Trophoblast cell (in vitro differentiated cells and primary cell): ENCODE results near the gene ENTPD1.
A peak's percentile ranks its signal among the peaks of the same experiment; 100 is the strongest.

Source experiments
- DNase-seq, 2 donors: peaks; one replicate each; pipeline ENCODE4 v3.0.0-alpha.2; 2016
- H2AFZ ChIP-seq: 2 replicates; pipeline ENCODE4 v1.6.1; 2013; ENCODE audit warnings: low read length, moderate library complexity, mild to moderate bottlenecking; ENCODE audit not compliant: insufficient read depth, poor library complexity
- H2AK5ac ChIP-seq: 2 replicates; pipeline ENCODE4 v1.6.1; 2013; ENCODE audit warnings: mild to moderate bottlenecking, low read length
- H2BK120ac ChIP-seq: 2 replicates; pipeline ENCODE4 v1.6.1; 2013; ENCODE audit warnings: low read length, mild to moderate bottlenecking, moderate library complexity; ENCODE audit not compliant: insufficient read depth, poor library complexity
- H2BK12ac ChIP-seq: 2 replicates; pipeline ENCODE4 v1.6.1; 2013; ENCODE audit warnings: mild to moderate bottlenecking, low read length, moderate library complexity
- H2BK5ac ChIP-seq: 2 replicates; pipeline ENCODE4 v1.6.1; 2013; ENCODE audit warnings: low read length, low read depth, moderate library complexity, mild to moderate bottlenecking; ENCODE audit not compliant: poor library complexity
- H3K14ac ChIP-seq: 2 replicates; pipeline ENCODE4 v1.6.1; 2013; ENCODE audit warnings: mild to moderate bottlenecking, low read length
- H3K18ac ChIP-seq: 2 replicates; pipeline ENCODE4 v1.6.1; 2013; ENCODE audit warnings: mild to moderate bottlenecking, low read length
- H3K23ac ChIP-seq: 2 replicates; pipeline ENCODE4 v1.6.1; 2013; ENCODE audit warnings: low read length
- H3K27ac ChIP-seq: 2 replicates; pipeline ENCODE4 v1.5.1; 2013; ENCODE audit warnings: low read depth, mild to moderate bottlenecking, inconsistent platforms, low read length, moderate library complexity
- H3K27me3 ChIP-seq: 2 replicates; pipeline ENCODE4 v1.6.1; 2013; ENCODE audit warnings: inconsistent platforms, mild to moderate bottlenecking, low read length, moderate library complexity; ENCODE audit not compliant: insufficient read depth
- H3K36me3 ChIP-seq, 2 experiments: 1 replicate in 1 of 2; 2 replicates in 1 of 2; pipeline ENCODE4 v1.6.1; 2013; ENCODE audit warnings: low read length in 2 of 2, mild to moderate bottlenecking in 2 of 2, moderate library complexity in 1 of 2; ENCODE audit not compliant: insufficient read depth in 2 of 2, control insufficient read depth in 1 of 2
- H3K4ac ChIP-seq: 2 replicates; pipeline ENCODE4 v1.6.1; 2013; ENCODE audit warnings: low read depth, mild to moderate bottlenecking, low read length, moderate library complexity
- H3K4me1 ChIP-seq, 2 experiments: 1 replicate in 1 of 2; 2 replicates in 1 of 2; pipeline ENCODE4 v1.6.1; 2013; ENCODE audit warnings: low read length in 2 of 2, mild to moderate bottlenecking in 2 of 2, moderate library complexity in 1 of 2; ENCODE audit not compliant: insufficient read depth in 2 of 2, control insufficient read depth in 1 of 2
- H3K4me2 ChIP-seq: 2 replicates; pipeline ENCODE4 v1.6.1; 2013; ENCODE audit warnings: inconsistent platforms, mild to moderate bottlenecking, low read length, moderate library complexity
- H3K4me3 ChIP-seq: 2 replicates; pipeline ENCODE4 v1.5.1; 2013; ENCODE audit warnings: mild to moderate bottlenecking, low read depth, low read length, inconsistent platforms
- H3K79me1 ChIP-seq: one replicate; pipeline ENCODE4 v1.6.1; 2013; ENCODE audit warnings: low read length
- H3K79me2 ChIP-seq: 2 replicates; pipeline ENCODE4 v1.6.1; 2013; ENCODE audit warnings: low read length, mild to moderate bottlenecking; ENCODE audit not compliant: control insufficient read depth, insufficient read depth, poor library complexity
- H3K9ac ChIP-seq: 2 replicates; pipeline ENCODE4 v1.6.1; 2013; ENCODE audit warnings: mild to moderate bottlenecking, low read length
- H3K9me3 ChIP-seq: 2 replicates; pipeline ENCODE4 v1.6.1; 2013; ENCODE audit warnings: low read depth, mild to moderate bottlenecking, control low read depth, inconsistent platforms, low read length; ENCODE audit not compliant: insufficient read depth
- H4K12ac ChIP-seq: 2 replicates; pipeline ENCODE4 v1.6.1; 2013; ENCODE audit warnings: low read depth, mild to moderate bottlenecking, low read length, moderate library complexity
- H4K8ac ChIP-seq: 2 replicates; pipeline ENCODE4 v1.6.1; 2013; ENCODE audit warnings: low read depth, mild to moderate bottlenecking, low read length, moderate library complexity
- H4K91ac ChIP-seq: one replicate; pipeline ENCODE4 v1.6.1; 2013; ENCODE audit warnings: low read depth, mild to moderate bottlenecking, low read length, moderate library complexity
- WGBS: extraction: QIAGEN DNeasy Blood & Tissue Kit; methylation state at CpG from one replicate; pipeline ENCODE4 v1.1.7; 2013; ENCODE audit warnings: missing lambda C conversion rate; ENCODE audit not compliant: insufficient read length, insufficient coverage; ENCODE audit errors: extremely low coverage; 5-methylcytosine and 5-hydroxymethylcytosine counted together

The ENTPD1 gene

GRCh38 chr10:95758351-95759025 is 2.5 kb downstream of the ENTPD1 start:
- WGBS = no CpG with 5 or more reads among the region's 2 CpGs
- Histone ChIP-seq H3K79me2 (no peaks in the 10 kb centered on the region), H3K4me3 (peak overlapping the region; percentile 2), H3K9ac (no peak overlapping the region), H2AFZ (no peak overlapping the region), H3K36me3 (no peaks in the 10 kb centered on the region), H3K27me3 (no peaks in the 10 kb centered on the region), H3K79me1 (no peaks in the 10 kb centered on the region), H3K14ac (no peak overlapping the region), H2BK12ac (no peak overlapping the region), H3K18ac (no peak overlapping the region), H2BK5ac (no peak overlapping the region), H3K4me1 (peaks cover 0 to 5% of the 10 kb centered on the region in 2 experiments), H2AK5ac (no peak overlapping the region), H3K4ac (no peak overlapping the region), H4K12ac (no peak overlapping the region), H2BK120ac (no peak overlapping the region), H4K8ac (no peak overlapping the region), H3K9me3 (no peaks in the 10 kb centered on the region), H4K91ac (no peak overlapping the region), H3K4me2 (no peak overlapping the region), H3K27ac (no peak overlapping the region), H3K23ac (no peak overlapping the region)
- no peak for DNase-seq

GRCh38 chr10:95759233-95759826 is 3.4 kb downstream of the ENTPD1 start:
- no peak overlapping the region for H4K12ac ChIP-seq
- H3K9ac ChIP-seq = no peak overlapping the region
- H3K14ac ChIP-seq = no peak overlapping the region
- no CpG with 5 or more reads among the region's 3 CpGs for WGBS
- no peak overlapping the region for H2BK5ac ChIP-seq
- H4K8ac ChIP-seq = no peak overlapping the region
- no peak overlapping the region for H3K27ac ChIP-seq
- DNase-seq = no peak
- no peaks in the 10 kb centered on the region for H3K79me2 ChIP-seq
- H3K79me1 ChIP-seq = no peaks in the 10 kb centered on the region
- H2BK12ac ChIP-seq = no peak overlapping the region
- H4K91ac ChIP-seq = no peak overlapping the region
- no peak overlapping the region for H2AFZ ChIP-seq
- no peak overlapping the region for H2BK120ac ChIP-seq
- H2AK5ac ChIP-seq = no peak overlapping the region
- H3K4ac ChIP-seq = no peak overlapping the region
- H3K4me1 ChIP-seq = peaks cover 0 to 5% of the 10 kb centered on the region in 2 experiments
- no peaks in the 10 kb centered on the region for H3K9me3 ChIP-seq
- no peaks in the 10 kb centered on the region for H3K36me3 ChIP-seq
- no peak overlapping the region for H3K4me2 ChIP-seq
- no peak overlapping the region for H3K18ac ChIP-seq
- H3K23ac ChIP-seq = no peak overlapping the region
- H3K27me3 ChIP-seq = no peaks in the 10 kb centered on the region
- H3K4me3 ChIP-seq = no peak overlapping the region

- no peaks in the 10 kb centered on the region for H3K9me3 ChIP-seq
- H3K79me1 ChIP-seq = no peaks in the 10 kb centered on the region
- H3K36me3 ChIP-seq = no peaks in the 10 kb centered on the region
- H4K12ac ChIP-seq = no peak overlapping the region
- no peak overlapping the region for H2AK5ac ChIP-seq
- H3K4ac ChIP-seq = no peak overlapping the region
- H2BK120ac ChIP-seq = no peak overlapping the region
- WGBS = no CpG with 5 or more reads among the region's 3 CpGs
- no peak for DNase-seq
- no peak overlapping the region for H3K4me2 ChIP-seq
- H4K91ac ChIP-seq = no peak overlapping the region
- no peak overlapping the region for H3K14ac ChIP-seq
- H2AFZ ChIP-seq = no peak overlapping the region
- H2BK12ac ChIP-seq = no peak overlapping the region
- H3K27me3 ChIP-seq = no peaks in the 10 kb centered on the region
- no peak overlapping the region for H4K8ac ChIP-seq
- H3K23ac ChIP-seq = no peak overlapping the region
- H3K79me2 ChIP-seq = no peaks in the 10 kb centered on the region
- H3K4me1 ChIP-seq = peaks cover 0 to 2% of the 10 kb centered on the region in 2 experiments
- no peak overlapping the region for H3K9ac ChIP-seq
- no peak overlapping the region for H3K27ac ChIP-seq
- H3K18ac ChIP-seq = no peak overlapping the region
- no peak overlapping the region for H2BK5ac ChIP-seq
- no peak overlapping the region for H3K4me3 ChIP-seq
Observed at GRCh38 chr10:95761939-95762492, 6.1 kb downstream of the ENTPD1 start.

GRCh38 chr10:95767884-95768556 is 12.1 kb downstream of the ENTPD1 start:
- peak in 1 of 2 donors; percentile 31 for DNase-seq
- H3K79me2 ChIP-seq = no peaks in the 10 kb centered on the region
- no peak overlapping the region for H3K18ac ChIP-seq

More at GRCh38 chr10:95767884-95768556, 12.1 kb downstream of the ENTPD1 start:
- Histone ChIP-seq H2BK120ac (no peak overlapping the region), H4K91ac (no peak overlapping the region), H3K27ac (no peak overlapping the region), H3K14ac (no peak overlapping the region), H3K4ac (no peak overlapping the region), H3K79me1 (no peaks in the 10 kb centered on the region), H2BK12ac (no peak overlapping the region), H4K12ac (no peak overlapping the region), H3K4me1 (no peaks in the 10 kb centered on the region), H3K4me3 (no peak overlapping the region), H3K9ac (no peak overlapping the region), H4K8ac (no peak overlapping the region), H3K27me3 (no peaks in the 10 kb centered on the region), H3K4me2 (no peak overlapping the region), H3K23ac (no peak overlapping the region), H3K36me3 (no peaks in the 10 kb centered on the region), H2AK5ac (no peak overlapping the region), H2BK5ac (no peak overlapping the region), H3K9me3 (no peaks in the 10 kb centered on the region), H2AFZ (no peak overlapping the region)
